Stimulated activated CD4-positive, alpha-beta T cell treated with anti-CD3 and anti-CD28 coated beads, Interleukin-1b, Interleukin-23, amount 100 ng/mL, for 24 hours (primary cell): ENCODE data around the gene TRMU.

Experiments used
- DNase-seq, 4 experiments: peaks; one replicate each; pipeline ENCODE4 v3.0.0-alpha.2; 2020; ENCODE audit warnings: low read depth in 4 of 4, low spot score in 1 of 4

The TRMU gene

DNA sequence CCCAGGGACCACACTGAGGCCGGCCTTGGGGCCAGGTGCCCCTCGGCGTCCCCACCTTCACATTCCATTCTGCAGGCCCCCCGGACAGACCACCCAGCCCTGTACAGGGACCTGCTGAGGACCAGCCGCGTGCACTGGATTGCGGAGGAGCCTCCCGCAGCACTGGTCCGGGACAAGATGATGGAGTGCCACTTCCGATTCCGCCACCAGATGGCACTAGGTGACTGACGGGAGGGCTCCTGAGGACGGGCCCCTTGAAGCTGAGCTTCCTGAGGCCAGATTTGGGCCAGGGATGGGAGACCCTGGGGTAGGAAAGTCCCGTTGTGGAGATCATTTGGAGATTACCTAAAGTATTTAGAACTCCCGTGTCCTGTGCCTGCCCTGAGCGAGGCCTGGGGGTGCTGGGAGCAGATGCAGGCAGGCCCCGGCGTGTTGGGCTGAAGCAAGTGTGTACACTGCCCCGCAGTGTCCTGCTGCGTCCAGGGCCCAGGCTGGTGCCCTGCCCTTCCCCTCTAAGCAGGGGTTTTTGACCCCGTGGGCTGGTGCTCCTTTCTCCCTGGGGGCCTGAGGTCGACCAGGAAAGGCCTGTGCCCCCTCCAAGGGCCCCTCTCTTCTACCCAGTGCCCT lies 20.0 kb downstream of the TRMU start:
- peak in 2 of 4 experiments; percentile 36 to 40 for DNase-seq

DNA sequence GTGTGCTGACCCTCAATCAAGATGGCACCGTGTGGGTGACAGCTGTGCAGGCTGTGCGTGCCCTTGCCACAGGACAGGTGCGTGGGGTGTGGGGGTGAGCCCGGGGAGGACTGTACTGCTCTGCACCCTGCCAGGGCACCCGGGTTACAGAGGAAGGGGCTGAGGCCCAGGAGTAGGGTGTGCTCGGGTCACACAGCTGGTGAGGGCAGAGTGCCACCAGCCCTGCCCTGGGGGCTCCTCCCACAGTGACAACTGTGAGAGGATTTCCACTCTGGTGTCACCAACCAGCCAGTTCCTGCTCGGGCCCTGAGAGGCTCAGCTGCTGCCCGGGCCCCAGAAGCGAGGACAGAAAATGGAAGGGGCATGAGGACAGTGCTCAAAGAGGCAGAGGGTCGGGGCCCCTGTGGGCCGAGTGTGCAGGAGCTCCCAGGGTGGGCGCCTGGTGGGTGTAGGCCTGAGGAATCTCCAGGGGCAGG lies 20.5 kb downstream of the TRMU start:
- DNase-seq = no peak

DNA sequence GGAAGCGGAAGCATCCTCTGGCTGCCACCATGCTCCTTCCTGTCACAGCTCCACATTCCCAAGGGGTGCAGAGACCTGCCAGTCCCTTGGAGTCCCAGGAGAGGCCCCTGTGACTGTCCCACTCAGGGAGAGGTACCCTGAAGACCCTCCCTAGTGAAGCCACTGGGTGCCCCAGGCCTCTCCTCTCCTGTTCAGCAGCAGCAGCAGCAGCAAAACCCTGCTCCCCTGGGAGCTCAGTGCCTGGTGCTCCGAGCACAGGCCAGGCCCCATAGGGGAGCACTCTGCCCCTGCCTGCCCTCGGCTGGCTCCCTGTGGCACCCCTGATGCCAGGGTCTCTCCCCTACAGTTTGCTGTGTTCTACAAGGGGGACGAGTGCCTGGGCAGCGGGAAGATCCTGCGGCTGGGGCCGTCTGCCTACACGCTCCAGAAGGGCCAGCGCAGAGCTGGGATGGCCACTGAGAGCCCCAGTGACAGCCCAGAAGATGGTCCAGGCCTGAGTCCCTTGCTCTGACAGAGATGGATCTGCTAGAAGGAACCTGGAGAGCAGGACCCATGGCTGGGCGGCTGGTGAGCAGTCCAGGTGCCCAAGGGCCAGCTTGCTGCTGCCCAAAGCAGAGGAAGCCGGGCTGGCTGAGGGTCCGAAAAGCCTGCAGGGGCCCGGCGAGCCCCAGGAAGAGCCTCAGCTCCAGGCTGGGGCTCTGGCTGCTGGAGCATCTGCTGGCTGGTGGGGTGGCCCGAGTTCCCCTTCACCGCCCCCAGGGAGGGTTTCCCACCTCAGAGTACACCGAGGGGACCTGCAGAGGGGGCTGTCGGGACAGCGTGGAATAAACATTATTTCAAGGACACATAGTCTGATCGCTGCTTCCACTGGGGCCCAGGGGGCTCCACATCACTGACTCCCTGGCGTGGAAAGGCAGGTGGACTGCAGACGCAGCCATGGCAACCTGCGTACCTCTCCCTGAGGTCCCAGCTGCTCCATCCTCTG lies 21.3 kb downstream of the TRMU start:
- DNase-seq = no peak

- no peak for DNase-seq
Measured at GRCh38 chr22:46357711-46358520, 22.4 kb downstream of the TRMU start.

GRCh38 chr22:46358766-46359165 lies 23.3 kb downstream of the TRMU start:
- no peak for DNase-seq

DNA sequence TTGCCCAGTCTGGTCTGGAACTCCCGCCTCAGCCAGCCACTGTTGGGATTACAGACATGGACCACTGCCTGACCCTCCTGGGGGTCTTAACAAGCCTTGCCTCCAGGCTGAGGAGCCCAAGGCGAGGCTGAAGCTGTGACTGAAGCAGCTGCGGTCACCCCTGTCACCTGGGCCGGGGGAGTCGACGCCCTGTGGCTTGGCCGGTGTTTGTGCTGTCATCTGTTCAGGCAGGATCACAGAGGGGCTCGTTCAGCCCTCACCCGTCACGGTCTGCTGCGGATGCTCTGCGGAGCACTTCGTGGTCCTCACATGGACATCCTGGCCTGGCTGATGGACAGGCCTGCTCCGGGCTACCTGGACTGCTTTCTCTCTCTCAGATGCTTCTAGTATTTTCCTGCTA lies 23.8 kb downstream of the TRMU start:
- DNase-seq = no peak

GRCh38 chr22:46360097-46360496 lies 24.6 kb downstream of the TRMU start:
- DNase-seq = no peak

DNA sequence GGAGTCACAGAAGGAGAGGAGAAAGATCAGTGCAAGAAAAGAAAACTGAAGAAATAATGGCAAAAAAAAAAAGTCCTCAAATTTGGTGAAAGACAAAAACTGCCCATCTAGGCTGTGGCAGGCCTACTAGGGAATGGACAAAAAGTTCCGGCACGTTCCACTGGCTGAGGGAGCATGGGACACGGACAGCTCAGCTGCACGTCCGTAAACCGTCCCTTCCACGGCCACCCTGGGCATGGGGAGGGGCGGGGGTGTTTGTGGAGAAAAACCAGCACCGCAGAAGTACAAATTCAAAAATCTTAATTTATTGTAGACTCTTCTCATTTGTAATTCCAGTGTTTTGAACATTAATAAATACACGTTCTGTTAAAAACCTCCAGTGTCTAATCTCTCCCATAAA lies 25.4 kb downstream of the TRMU start:
- no peak for DNase-seq

- DNase-seq = no peak
Measured at GRCh38 chr22:46361826-46362202, 26.3 kb downstream of the TRMU start.

DNA sequence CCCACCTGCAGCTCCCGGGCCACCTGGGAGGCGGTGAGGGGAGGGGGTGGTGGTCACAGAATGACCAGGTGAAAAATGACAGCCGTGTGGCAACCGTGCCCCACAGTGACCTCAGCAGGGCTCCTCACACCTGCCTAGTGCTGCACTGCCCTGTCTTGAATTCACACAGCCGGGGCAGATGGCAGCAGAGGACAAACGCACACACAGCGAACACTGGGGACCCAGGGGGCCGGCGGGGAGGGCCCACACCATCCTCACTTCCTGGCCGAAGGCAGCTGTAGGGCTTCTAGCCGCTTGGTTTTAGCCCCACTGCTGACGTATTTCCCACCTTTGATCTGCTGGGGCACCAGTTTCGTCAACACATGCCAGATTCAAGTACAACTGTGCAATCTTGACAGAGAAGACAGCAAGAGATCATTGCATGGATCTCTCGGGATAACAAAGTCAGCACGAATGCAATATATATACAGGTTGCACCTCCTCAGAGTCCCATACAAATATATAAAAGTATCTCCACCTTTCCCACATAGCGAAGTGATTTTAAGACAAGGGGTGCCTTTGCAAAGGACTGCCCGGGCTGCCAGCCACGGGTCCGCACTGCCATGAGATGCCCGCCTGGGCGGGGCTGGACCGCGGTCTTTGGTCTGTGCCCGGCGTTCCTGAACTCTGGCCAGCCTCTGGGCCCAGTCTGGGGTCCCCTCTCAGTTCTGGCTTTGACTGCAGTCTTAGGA lies 26.9 kb downstream of the TRMU start:
- DNase-seq = no peak

GRCh38 chr22:46362934-46363515 lies 27.5 kb downstream of the TRMU start:
- no peak for DNase-seq

DNA sequence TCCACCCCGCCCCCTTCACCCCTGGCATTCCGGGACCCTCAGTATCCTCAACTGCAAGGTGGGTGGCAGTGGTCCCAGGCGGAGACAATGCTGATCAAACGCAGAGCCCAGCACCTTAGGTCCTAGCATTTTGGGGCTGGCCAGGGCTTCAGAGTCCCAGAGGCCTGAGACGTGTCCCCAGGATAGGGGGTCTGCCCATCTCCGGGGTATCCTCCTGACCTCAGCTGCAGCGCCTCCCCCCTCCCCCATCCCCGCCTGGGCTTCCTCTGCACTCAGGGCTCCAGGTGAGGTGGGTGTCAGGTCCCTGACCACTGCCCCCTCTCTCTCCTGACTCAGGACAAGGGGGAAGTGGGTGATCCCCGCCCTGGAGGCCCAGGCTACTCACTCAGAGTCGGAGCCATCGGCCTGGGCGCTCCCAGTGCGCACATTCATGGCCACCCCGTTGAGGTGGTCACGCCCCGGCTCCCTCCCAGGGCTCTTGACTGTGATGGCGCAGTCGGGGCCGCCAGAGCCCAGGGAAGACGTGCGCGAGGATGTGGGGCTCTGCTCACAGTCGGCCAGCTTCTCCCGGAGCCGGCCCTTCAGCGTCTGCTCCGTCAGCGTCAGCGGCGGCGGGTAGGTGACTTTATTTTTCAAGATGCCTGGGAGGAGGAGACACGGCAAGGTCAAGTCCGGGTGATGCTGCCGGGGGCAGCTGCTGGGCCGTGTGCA lies 28.3 kb downstream of the TRMU start:
- DNase-seq = no peak

GRCh38 chr22:46364341-46365165 lies 29.0 kb downstream of the TRMU start:
- no peak for DNase-seq

- DNase-seq = no peak
Measured at GRCh38 chr22:46365166-46365624, 29.7 kb downstream of the TRMU start.

GRCh38 chr22:46366327-46366731 lies 30.8 kb downstream of the TRMU start:
- no peak for DNase-seq

DNA sequence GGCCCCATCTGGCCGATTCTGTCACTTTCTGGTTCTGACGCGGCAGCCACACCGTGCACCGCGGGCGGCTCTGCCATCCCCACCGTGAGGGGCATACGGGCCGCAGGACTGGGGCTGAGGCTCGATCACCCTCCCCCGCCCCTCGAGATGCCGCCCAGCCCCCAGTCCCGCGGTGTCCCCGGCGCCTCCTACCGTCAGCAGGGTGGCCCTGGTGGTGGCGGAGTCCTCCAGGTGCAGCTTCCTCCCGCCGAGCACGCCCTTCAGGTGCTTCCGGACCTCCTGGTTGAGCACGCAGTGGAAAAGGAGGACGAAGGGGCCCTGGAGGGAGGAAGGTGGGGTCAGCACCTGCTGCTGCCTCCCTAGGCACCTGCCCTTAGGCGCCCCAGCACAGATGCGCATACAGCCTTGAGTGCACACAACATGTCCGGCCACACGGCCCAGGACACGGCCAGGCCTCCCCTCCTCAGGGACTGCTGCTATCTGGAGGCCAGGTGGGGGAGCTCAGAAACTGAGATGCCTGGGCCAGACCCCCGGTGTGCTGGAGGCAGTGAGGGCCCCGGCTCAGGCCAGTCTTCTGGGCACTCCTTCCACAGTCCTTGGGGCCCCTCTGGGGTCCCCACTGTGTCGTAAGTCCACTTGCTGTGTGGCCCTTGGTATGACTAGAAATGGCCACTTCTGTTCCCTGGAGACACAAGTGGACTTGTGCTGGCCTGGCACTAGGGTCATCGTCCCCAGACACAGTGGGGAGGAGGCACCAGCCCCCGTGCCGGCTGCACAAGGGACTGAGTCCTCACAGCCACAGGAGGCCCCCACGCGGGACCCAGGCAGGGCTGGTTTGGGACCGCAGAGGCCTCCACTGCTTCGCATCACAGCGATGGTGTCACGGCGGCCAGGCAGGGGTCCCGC lies 31.5 kb downstream of the TRMU start:
- no peak for DNase-seq

DNA sequence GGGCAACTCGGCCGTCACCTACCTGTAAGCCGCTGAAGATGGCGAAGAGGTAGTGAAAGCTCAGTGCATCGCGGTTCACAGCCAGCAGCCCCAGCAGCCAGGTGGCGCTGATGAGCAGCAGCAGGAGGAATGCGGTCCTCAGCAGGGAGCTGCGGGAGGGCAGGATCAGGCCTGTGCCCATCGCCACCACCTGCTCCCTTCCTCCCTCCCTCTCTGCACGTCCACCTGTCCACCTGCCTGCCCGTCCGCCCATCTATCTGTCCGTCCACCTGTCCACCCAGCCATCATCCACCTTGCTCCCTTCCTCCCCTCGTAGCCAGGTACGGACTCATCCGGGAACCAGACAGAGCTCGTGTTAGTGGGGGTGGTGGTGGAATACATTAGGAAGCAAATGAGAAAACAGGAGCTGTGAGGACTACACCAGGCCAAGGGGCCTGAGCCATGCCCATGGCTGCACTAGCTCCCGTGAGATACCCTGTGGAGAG lies 32.2 kb downstream of the TRMU start:
- peak; percentile 38 to 63 (median 46) for DNase-seq

GRCh38 chr22:46368422-46368821 lies 32.9 kb downstream of the TRMU start:
- DNase-seq = no peak
